Hepatocyte (in vitro differentiated cells): ENCODE results near the gene CFB.

ENCODE experiments used
- CTCF ChIP-seq: fragments of 200-600 bp; sonication (generic); IDR thresholded peaks from 2 replicates; pipeline ENCODE4 v1.5.1; 2016; ENCODE audit warnings: antibody characterized with exemption, mild to moderate bottlenecking; ENCODE audit not compliant: poor library complexity
- EZH2 ChIP-seq: fragments of 200-600 bp; sonication (generic); IDR thresholded peaks from 2 replicates; pipeline ENCODE4 v1.6.1; 2016; ENCODE audit warnings: antibody characterized with exemption, mild to moderate bottlenecking, borderline replicate concordance
- EZH2phosphoT487 ChIP-seq: fragments of 200-600 bp; sonication (generic); IDR thresholded peaks from one replicate; pipeline ENCODE4 v1.6.1; 2018; ENCODE audit warnings: antibody characterized with exemption, mild to moderate bottlenecking, low read depth, moderate library complexity; ENCODE audit not compliant: unreplicated experiment, severe bottlenecking

- TF ChIP-seq CTCF (no peak), EZH2 (no peak), EZH2phosphoT487 (no peak)
Measured at GRCh38 chr6:31958741-31959739, 13.1 kb downstream of the CFB start, which contains the start of the genes NELFE and SKIC2.
